HG03469 (cell line): ENCODE data around the gene DOK5.

Source experiments
- ATAC-seq: cut with Tn5 transposase; IDR thresholded peaks from one replicate; pipeline ENCODE4 v1.9.1; 2021; ENCODE audit warnings: mild to moderate bottlenecking, moderate library complexity, moderate number of reproducible peaks; ENCODE audit not compliant: unreplicated experiment

The DOK5 gene

GRCh38 chr20:54606380-54606779, 131.0 kb downstream of the DOK5 start:
- ATAC-seq = no peak

- no peak for ATAC-seq
These were observed 132.8 kb downstream of the DOK5 start for GRCh38 chr20:54608039-54608745.

- no peak for ATAC-seq
These were observed 133.6 kb downstream of the DOK5 start for GRCh38 chr20:54608943-54609342.

GRCh38 chr20:54611708-54612412, 136.5 kb downstream of the DOK5 start:
- ATAC-seq = no peak

- ATAC-seq = no peak
These were observed 143.0 kb downstream of the DOK5 start for GRCh38 chr20:54618412-54618811.

DNA sequence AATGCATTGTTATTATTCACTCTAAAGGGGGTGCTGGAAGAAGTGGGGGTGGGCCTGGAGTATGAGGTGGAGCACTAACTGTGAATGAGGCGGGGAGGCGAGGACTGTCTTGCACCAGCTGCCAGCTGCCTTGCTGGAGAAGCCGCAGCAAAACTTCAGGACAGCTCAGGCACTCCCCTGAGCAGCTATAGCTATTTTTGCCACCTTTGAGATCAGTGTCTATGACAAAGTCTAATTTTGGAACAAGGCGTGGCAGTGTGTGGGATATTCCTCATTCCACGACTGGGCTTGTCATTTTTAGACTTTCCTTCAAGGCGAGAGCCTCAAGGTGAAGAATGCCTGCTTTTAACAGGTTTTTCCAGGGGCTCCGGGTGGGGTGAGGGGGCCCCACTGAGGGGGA, 143.8 kb downstream of the DOK5 start:
- ATAC-seq = no peak

DNA sequence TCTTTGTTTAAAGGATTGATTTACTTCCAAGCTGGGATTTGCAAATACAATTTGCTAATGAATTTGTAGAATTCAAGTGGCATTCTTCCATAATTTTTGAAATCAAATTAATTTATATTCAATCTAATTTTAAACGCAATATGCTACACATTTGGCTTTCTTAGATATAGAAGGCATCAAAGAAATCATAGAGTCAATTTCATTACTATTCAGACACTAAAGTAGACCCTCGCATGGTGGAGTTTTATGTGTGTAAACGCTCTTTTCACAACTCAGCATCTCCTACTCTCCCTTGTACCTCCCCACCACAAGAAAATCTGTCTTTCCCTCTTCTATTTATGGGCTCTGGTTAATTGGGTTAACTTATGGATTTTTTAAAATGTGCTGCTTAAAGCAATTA, 144.3 kb downstream of the DOK5 start:
- ATAC-seq = no peak

GRCh38 chr20:54620611-54621010, 145.2 kb downstream of the DOK5 start:
- ATAC-seq = no peak

- ATAC-seq = no peak
These were observed 147.2 kb downstream of the DOK5 start for GRCh38 chr20:54622333-54623295.

DNA sequence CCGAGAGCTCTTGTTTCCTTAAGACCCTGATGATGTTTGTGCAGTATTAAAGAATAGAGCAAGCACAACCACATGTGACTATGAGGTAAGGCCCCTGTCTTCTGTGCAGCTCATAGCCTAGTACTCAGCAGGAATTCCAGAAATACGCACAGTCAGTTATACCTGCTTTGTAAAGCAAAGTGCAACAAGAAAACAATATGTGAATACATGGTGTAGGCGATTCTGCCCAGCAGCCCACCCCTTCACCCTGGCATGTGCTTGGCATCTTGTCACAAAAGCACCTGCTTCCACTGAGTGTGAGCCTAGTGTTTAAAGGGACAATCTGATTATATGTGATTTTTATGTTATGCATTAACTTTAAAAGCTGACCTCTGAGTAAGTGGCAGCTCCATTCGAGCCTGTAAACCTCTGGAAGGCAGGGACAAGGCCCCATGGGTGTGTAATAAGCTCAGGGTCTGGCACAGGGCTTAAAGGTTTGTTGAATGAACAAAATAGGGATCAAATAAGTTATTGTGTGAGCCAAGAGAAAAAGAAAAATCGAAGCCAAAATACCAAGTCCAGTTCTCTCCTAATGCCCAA, 148.7 kb downstream of the DOK5 start:
- no peak for ATAC-seq

DNA sequence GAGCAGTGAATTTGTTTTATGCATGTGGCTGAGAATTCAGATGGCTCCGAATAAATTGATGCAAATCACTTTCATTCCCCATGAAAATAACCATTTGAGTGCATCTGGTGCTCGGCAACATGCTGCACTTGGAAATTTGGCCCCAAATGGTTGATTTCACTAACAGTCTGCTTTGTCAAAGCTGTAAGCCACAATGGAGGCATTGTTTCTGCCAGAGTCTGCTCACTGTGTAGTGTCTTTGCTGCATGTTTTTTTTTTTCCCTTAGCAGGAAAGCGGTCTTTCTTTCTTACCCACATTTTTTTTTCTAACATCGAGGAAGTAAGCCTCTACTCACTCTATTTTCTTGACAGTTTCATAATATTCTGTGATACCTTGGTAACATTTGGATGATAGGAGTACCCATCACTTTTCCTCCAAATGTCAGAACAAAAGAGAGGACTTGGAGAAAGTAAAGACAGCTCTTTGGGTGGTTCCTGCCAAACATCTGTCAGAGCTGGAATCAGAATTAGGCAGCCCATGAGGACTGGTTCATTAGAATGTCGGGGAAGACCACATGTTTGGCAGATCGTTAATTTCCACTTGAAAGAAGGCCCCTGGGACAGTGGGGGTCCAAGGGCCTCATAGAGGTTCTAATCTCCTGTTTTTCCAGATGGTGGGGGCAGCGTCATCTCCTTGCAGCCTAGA, 149.5 kb downstream of the DOK5 start:
- no peak for ATAC-seq

DNA sequence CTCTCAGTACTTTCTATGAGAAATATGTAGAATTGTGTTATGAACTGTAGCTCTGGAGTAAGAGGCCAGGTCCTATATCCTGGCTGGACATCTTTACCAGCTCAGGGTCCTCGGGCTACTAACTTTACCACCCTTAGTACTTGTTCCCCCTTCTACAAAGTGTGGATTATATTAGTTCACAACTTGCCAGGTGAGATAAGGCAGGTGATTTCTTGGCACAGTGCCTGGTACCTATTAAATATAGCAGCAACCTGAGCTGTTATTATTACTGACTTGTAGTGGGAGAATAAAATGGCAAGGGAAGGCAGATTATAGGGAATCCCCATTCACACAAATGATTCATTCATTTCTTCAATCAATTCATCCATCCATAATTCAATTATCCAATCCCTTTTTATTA, 150.1 kb downstream of the DOK5 start:
- ATAC-seq = no peak

DNA sequence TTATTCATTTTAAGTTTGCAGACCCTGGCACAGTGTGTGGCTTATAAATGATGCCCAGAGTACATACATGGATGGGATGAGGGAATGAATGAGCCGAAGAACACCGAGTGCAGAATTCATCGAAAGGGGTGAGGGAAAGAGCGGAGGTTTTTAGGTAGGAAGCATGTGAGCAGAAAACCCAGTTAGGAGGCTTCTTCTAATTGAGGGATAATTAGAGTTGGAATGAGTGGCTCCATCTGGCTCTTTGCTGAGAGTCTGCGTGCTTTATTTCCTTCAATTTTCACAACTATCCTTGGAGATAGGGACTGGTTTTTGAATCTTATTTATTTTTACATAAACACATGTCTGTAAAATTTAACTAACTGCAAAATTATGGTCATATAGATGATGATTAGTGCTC, 150.7 kb downstream of the DOK5 start:
- no peak for ATAC-seq

DNA sequence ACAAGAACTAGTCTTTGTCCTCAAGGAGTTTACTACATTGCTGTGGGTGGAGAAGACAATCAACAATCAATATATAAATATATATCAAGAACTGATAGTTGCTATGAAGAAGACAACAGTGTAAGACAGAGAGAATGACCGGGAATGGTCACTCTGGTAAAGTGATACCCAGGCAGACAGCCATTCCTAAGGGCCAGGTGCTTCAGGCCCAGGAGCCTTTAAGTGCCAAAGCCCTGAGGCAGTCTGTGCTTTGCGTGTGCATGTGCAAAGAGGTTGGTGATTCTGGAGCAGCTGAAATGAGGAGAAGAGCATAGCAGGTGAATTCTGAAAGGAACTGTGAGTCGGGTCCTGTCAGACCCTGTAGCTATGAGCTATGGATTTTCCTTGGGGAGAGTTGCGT, 154.2 kb downstream of the DOK5 start:
- ATAC-seq = no peak

DNA sequence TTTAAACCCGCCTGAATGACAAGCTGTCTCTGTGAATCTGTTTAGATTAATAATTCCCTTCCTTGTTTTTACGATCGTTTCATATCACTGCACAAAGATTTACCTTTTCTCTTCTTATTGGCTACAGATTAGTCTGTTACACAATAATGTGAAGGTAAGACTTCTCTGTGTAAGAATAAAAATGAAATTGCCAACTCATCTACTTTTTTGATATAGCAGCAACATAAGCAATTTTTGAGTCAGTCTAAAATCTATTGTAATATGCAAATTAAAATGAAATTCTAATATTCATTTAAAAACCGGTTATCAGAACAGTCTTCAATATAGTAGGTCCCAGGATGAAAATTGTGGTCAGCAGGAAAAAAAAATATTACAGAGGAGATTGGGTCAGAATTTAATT, 155.2 kb downstream of the DOK5 start:
- ATAC-seq = no peak

DNA sequence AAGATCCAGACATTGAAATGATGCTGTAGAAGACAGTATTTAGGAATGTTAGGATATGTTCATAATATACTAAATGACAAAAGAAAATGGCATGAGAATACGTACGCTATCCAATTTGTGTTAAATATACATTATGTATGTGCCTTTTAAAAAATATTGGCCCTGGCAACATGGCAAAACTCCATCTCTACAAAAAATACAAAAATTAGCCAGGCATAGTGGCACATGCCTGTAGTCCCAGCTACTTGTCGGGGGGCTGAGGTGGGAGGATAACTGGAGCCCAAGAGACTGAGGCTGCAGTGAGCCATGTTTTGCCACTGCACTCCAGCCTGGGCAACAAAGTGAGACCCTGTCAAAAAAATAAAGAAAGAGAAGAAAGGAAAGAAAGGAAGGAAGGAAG, 155.7 kb downstream of the DOK5 start:
- ATAC-seq = no peak

DNA sequence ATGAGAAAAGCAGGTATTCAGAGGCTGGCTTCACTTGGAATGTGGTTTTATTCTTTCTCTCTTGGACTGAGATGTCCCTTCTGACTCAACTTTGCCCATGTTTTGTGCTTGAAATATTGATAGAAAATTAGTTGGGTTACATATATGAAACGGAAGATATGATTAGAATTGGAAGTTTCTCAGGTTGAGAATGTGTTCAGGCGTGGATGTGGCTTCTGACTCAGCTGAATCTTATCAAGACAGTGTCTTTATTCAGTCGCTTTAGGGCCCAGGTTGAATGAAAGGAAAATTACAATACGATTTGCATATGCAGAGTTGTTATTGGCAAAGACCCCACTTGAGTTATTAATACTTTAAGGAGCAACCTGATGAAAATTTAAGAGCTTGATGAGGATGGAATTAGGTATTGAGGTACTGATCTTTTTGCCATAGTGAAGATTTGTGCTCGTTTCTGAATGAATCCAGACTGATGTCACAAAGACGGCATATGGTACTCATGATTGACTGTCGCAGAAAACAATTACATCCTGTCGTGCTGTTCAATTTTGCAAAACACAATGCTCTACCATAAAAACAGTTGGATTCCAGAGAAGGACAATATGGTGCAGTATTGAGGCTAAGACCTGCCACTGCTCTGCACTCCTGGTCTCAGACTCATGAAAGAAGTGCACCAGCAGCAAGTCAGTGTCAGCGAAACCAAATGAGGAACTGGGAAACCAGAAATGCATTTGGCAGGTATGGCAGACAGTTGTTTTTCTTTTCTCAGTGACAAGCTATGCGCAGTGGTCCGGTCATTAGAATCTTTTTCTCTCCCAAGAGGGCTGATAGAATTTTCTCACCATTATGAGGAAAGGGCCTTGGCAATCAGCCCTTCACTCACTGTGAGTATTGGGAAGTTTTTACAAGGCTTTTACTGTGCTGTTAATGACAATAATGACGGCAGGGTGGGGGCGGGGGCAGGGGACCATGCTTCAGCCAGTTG, 158.3 kb downstream of the DOK5 start:
- ATAC-seq = peak; percentile 97

GRCh38 chr20:54636575-54636974, 161.2 kb downstream of the DOK5 start:
- ATAC-seq = no peak

- no peak for ATAC-seq
These were observed 164.5 kb downstream of the DOK5 start for GRCh38 chr20:54639941-54640340.
